HG03571 (cell line): ENCODE results near the gene ASB1.
A peak's percentile ranks its signal among the peaks of the same experiment; 100 is the strongest.

Experiments
- ATAC-seq: cut with Tn5 transposase; IDR thresholded peaks from one replicate; pipeline ENCODE4 v1.9.1; 2021; ENCODE audit not compliant: unreplicated experiment

Gene ASB1

GRCh38 chr2:238426568-238427434, at the start of gene ASB1:
TSS of gene ASB1 (plus strand) at chr2:238426927. CDS start at chr2:238427071, 144 bp downstream.
- peak; percentile 83 for ATAC-seq

- ATAC-seq: no peak
These were observed 48.3 kb upstream of the ASB1 start for GRCh38 chr2:238378230-238379095.

DNA sequence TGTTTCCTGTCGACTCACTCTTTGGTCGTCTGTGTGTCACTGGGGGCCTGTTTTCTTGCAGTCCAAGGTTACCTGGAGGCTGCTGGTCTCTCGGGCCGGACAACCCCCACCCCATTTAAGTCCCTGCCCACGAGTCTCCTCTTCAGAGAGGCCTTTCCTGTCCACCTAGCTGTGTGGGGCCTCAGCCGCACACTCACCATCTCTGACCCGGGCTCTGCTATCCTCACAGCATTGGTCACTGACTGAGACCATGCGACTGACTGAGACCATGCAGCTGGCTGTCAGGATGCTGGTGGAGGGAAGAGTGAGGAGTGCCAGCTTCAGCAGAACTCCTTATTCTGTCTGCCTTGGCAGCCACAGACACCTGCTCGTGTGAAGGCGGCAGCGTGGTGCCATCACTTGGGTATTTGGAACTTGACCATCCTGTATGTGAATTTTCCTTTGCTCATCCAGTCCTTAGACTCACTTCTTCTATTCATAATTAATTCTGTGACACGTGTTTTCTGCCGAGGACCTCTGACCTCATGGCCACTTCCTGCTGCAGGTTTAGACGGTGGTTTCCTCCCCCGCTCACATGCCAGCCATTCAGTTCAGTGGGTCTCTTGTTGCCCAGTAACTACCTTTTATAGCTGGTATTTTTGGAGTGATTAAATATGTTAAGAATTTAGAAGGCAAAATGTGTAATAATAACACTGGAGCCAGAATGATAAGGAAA, 47.5 kb upstream of the ASB1 start:
- no peak for ATAC-seq

DNA sequence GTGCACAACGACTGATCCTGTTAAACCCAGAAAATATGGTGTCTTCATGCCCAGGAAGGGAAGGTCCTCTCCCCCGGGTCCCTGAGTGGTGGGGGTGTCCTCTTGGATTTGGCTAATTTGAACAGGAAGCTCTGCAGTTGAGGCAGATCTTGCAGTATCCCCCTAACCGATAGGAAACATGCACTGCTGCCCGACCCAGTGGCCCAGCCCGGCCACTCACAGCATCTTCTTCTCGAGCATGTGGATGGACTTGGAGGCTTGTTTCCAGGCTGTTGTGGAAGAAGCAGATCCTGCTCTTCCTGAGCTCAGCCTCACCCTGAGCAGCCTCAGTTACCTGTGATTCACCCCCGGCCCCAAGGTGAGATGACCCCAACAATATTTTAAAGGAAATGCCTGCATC, 46.4 kb upstream of the ASB1 start:
- no peak for ATAC-seq

DNA sequence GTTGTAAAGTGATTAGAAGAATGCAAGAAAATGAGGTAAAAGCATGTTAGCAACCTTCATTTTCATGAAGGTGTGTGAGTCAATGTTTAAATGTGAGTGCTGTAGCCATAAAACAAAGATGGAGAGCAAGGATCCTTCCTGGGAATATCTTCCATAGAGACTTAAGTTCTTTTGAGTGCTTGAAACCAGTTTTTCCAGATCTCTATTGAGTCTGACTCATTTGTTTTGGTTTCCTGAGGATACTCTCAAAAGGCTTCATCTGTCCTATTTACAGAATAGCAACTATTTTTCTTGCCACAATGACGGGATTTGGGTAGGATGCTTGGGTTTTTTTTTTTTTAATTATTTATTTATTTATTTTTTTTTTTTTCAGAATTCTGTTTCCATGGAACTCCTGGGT, 45.9 kb upstream of the ASB1 start:
- no peak for ATAC-seq

- ATAC-seq: no peak
These were observed 45.2 kb upstream of the ASB1 start for GRCh38 chr2:238381341-238382115.

DNA sequence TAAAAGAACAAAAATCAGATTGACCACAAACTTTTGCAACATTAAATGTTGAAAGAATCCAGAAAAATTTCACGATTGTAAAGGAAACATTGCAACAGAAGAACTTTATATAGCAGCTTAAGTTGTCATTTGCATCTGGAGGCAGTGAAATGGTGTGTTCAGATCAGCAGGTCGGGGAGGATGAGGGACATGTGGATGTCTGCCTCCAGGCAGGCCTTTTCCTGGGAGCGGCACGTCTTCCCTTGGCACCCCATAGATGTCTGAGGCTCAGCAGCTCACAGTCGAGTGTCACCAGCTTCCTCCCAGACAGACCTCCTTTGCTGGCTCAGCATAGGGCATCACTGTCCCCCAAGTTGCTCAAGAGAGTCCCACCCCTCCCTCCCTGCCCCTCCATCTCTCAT, 44.3 kb upstream of the ASB1 start:
- no peak for ATAC-seq

DNA sequence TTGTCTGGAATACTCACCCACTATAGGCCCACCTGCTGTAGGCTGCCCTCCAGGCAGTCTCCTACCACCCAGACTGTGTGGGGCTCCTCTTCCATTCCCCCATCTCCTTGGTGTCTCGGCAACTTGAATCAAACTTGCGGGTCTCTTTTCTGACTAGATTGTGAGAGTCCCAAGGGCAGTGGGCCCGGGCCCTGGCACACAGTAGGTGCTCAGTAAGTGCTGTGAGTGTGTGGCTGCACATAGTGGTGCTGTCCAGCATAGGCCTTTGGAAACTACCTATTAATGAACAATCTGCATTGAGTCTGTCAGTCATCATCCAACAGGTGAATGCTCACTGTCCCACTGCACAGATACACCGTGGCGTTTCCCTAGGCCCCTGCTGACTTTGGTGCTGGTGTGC, 43.6 kb upstream of the ASB1 start:
- ATAC-seq: no peak

- no peak for ATAC-seq
These were observed 42.9 kb upstream of the ASB1 start for GRCh38 chr2:238383743-238384380.

DNA sequence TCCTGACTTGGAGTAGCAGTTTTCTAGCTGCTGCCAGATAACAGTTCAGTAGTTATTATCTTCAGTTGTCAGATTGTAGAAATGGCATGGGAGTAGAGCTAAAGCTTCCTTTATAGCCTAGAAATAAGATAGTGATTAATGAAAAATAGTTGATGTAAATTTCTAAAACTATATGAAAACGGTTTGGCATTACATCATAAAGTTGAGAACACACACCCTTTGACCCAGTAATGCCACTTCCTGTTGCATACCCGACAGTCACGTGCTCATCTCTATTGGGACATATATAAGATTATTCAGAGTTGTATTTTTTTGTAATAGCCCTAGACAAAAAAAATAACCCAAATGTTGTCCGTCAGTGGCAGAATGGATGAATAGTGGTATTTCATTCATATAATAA, 39.4 kb upstream of the ASB1 start:
- no peak for ATAC-seq

DNA sequence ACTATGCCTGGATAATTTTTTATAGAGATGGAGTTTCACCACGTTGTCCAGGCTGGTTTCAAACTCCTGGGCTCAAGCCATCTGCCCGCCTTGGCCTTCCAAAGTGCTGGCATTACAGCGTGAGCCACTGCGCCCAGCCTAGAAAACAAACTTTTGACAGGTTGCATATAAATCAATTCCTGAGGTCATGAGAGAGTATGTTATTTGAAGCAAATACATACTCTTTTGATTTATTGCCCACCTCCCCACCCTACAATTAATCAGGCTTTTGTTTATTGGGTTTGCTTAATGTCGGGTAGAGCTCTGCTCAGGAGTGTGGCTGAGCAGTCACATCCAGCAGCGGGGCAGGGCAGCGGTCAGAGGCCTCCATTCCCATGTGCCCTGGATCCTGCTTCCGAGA, 37.9 kb upstream of the ASB1 start:
- ATAC-seq: no peak

GRCh38 chr2:238389988-238390589, 36.6 kb upstream of the ASB1 start:
- no peak for ATAC-seq

GRCh38 chr2:238391042-238391689, 35.6 kb upstream of the ASB1 start:
- ATAC-seq: no peak

GRCh38 chr2:238396663-238397062, 30.1 kb upstream of the ASB1 start:
- no peak for ATAC-seq

- no peak for ATAC-seq
These were observed 29.4 kb upstream of the ASB1 start for GRCh38 chr2:238397356-238397755.

GRCh38 chr2:238398577-238398976, 28.1 kb upstream of the ASB1 start:
- no peak for ATAC-seq

DNA sequence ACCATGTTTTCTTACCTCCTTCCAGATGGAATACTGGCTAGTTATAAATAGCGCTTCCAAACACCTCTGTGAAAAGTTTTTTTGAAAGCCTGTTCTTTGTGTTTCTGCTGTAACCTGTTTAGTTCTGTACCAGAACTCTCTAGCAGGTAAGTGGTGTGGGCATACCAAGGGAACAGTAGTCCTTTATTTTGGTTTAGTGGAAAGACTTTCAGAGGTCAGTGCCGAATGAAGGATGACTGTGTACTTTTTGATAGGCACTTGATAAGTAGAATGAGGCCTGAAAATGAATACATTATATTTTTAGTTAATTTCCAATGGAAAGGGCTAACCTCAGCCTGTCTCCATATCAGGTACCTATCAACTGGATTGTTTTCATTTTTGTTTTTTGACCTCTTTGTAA, 27.6 kb upstream of the ASB1 start:
- ATAC-seq: no peak

DNA sequence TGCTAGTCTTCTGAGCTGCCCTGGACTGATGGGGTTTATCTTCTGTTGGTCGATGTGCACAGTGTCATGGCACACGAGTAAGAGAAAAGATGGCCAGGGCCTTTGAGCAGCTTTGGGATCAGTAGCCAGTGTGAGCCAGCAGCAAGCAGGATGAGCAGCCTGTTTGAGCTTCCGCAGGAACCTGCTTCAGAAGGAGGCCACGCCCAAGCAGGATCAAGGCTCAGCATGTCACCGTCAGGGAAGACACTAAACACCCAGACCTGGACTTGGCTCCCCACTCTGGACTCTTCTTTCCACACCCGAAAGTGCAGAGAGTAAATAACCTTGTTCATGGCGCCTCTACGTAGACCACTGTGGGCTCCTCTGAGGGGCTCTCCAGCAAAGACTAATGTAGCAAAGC, 25.2 kb upstream of the ASB1 start:
- no peak for ATAC-seq
